Activated CD4-positive, alpha-beta memory T cell treated with anti-CD3 and anti-CD28 coated beads for 36 hours (primary cell): Measurements from ENCODE around the gene PNCK. TPM values are rescaled to one million over a fixed set of nuclear protein-coding genes. Genes with fewer than 3 reads are reported as not detected.

ENCODE experiments used
- CTCF ChIA-PET: fragments of 350-600 bp; sonication (Branson Sonifier 250); formaldehyde crosslinking; loops from one replicate; lab custom pipeline; 2021; ENCODE audit warnings: antibody characterized with exemption, inconsistent platforms; lab: Charles Lee
- POLR2A ChIA-PET: fragments of 350-600 bp; sonication (Branson Sonifier 250); formaldehyde crosslinking; loops from one replicate; lab custom pipeline; 2021; ENCODE audit warnings: antibody characterized with exemption; lab: Charles Lee
- DNase-seq: peaks from one replicate; pipeline ENCODE4 v3.0.0-alpha.2; 2020
- H3K27ac Mint-ChIP-seq: one replicate; pipeline ENCODE4 v1.8.0; 2021; ENCODE audit warnings: mixed read lengths
- H3K27me3 Mint-ChIP-seq: one replicate; pipeline ENCODE4 v1.8.0; 2021; ENCODE audit warnings: mixed read lengths
- H3K36me3 Mint-ChIP-seq: one replicate; pipeline ENCODE4 v1.8.0; 2021; ENCODE audit warnings: mixed read lengths
- H3K4me1 Mint-ChIP-seq: one replicate; pipeline ENCODE4 v1.8.0; 2021; ENCODE audit warnings: low read depth, mixed read lengths
- H3K4me3 Mint-ChIP-seq: one replicate; pipeline ENCODE4 v1.8.0; 2021; ENCODE audit warnings: mild to moderate bottlenecking, mixed read lengths
- H3K9me3 Mint-ChIP-seq: one replicate; pipeline ENCODE4 v1.8.0; 2021; ENCODE audit warnings: mixed read lengths
- intact Hi-C: fragments of 100-400 bp; cut with micrococcal nuclease; formaldehyde crosslinking; loops from one replicate; pipeline ENCODE4 v1.15.1; 2023
- total RNA-seq, 2 experiments: library from RNA; stranded (reverse); gene quantifications; one replicate each; pipeline ENCODE4 v1.2.3, GENCODE V29; 2021

Gene PNCK
- total RNA-seq, 2 experiments from 2014 or later = 0.36 TPM; not detected in 1

GRCh38 chrX:153672531-153673427 is 834 bp downstream of the PNCK start:
- ChIA-PET CTCF (no interaction called here), POLR2A (no interaction called here)
- H3K27me3 Mint-ChIP-seq = peaks cover 18% of the 10 kb centered on the region

DNA sequence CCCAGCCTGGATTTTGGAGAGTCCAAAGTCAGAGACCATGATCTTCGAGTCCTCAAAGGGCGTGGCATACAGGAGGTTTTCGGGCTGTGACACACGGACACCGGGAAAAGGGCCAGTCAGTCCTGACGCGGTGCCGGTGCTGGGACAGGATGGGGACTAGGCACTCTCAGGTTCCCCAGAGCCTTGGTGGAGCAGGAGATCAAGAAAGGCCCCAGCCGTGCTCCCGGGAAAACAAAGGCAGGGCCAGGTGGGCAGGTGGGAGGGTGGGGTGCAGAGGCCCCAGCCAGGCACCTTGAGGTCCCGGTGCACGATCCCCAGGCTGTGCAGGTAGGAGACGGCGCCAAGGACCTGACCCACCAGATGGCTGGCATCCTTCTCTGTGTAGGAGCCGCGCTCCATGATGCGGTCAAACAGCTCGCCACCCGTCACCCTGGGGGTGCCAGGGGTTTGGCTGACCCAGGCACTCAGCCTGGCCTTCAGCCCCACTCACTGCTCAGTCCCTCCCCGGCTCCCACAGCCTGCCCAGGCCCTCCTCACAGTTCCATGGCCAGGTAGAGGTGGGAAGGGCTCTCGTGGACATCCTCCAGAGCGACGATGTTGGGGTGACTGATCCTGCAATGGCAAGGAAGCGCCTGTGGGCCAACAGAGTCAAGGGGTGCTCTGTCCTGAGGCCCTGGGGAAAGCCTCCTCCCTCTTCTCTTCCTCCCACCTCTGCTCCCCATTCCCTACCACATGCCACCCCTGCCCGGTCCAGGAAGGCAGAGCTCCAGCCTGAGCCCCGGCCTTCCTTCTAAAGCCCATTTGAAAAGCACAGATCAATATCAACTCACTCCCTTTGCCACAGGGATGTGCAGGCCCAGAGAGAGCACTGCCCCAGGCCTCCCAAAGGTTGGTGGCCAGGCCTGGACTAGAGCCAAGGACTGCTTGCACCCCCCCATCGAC is 1.8 kb downstream of the PNCK start:
- Mint-ChIP-seq H3K27ac (no peak overlapping the region), H3K9me3 (no peaks in the 10 kb centered on the region), H3K27me3 (peaks cover 16% of the 10 kb centered on the region), H3K4me1 (peaks cover 9% of the 10 kb centered on the region), H3K36me3 (no peaks in the 10 kb centered on the region), H3K4me3 (no peak overlapping the region)
- no peak for DNase-seq
- CTCF ChIA-PET = interaction anchor here (1.5 to 5.5 kb wide), 2 partner anchors 62 to 133 kb away, joined by 5 to 35 read pairs; no protein-coding TSS in a partner anchor
- POLR2A ChIA-PET = no interaction called here
- intact Hi-C loops = no loop called here

More at GRCh38 chrX:153672531-153673427, 834 bp downstream of the PNCK start:
- Mint-ChIP-seq H3K27ac (no peak overlapping the region), H3K4me3 (no peak overlapping the region), H3K4me1 (peaks cover 4% of the 10 kb centered on the region), H3K9me3 (no peaks in the 10 kb centered on the region), H3K36me3 (no peaks in the 10 kb centered on the region)
- intact Hi-C loops = no loop called here
- no peak for DNase-seq

GRCh38 chrX:153670748-153671588 is 2.6 kb downstream of the PNCK start:
- ChIA-PET CTCF (interaction anchor here (0.5 to 6.3 kb wide), 4 partner anchors 61 to 132 kb away, joined by 3 to 49 read pairs (median 20); no protein-coding TSS in a partner anchor), POLR2A (no interaction called here)
- no peak overlapping the region for H3K27ac Mint-ChIP-seq
- no peak overlapping the region for H3K4me3 Mint-ChIP-seq
- peaks cover 9% of the 10 kb centered on the region for H3K4me1 Mint-ChIP-seq
- H3K9me3 Mint-ChIP-seq = no peaks in the 10 kb centered on the region
- DNase-seq = no peak
- intact Hi-C loops = no loop called here
- no peaks in the 10 kb centered on the region for H3K36me3 Mint-ChIP-seq
- H3K27me3 Mint-ChIP-seq = peaks cover 16% of the 10 kb centered on the region

GRCh38 chrX:153669901-153670731 is 3.5 kb downstream of the PNCK start:
- CTCF ChIA-PET = interaction anchor here (0.5 to 6.3 kb wide), 9 partner anchors 14 to 630 kb away, joined by 3 to 50 read pairs (median 6); no protein-coding TSS in a partner anchor
- Mint-ChIP-seq H3K9me3 (no peaks in the 10 kb centered on the region), H3K27ac (no peak overlapping the region), H3K27me3 (peaks cover 16% of the 10 kb centered on the region), H3K36me3 (no peaks in the 10 kb centered on the region), H3K4me3 (no peak overlapping the region), H3K4me1 (peaks cover 9% of the 10 kb centered on the region)
- intact Hi-C loops = loop anchor here (2.0 to 10.0 kb wide), 4 partner anchors 133 to 728 kb away; no protein-coding TSS in a partner anchor
- POLR2A ChIA-PET = no interaction called here
- DNase-seq = no peak

DNA sequence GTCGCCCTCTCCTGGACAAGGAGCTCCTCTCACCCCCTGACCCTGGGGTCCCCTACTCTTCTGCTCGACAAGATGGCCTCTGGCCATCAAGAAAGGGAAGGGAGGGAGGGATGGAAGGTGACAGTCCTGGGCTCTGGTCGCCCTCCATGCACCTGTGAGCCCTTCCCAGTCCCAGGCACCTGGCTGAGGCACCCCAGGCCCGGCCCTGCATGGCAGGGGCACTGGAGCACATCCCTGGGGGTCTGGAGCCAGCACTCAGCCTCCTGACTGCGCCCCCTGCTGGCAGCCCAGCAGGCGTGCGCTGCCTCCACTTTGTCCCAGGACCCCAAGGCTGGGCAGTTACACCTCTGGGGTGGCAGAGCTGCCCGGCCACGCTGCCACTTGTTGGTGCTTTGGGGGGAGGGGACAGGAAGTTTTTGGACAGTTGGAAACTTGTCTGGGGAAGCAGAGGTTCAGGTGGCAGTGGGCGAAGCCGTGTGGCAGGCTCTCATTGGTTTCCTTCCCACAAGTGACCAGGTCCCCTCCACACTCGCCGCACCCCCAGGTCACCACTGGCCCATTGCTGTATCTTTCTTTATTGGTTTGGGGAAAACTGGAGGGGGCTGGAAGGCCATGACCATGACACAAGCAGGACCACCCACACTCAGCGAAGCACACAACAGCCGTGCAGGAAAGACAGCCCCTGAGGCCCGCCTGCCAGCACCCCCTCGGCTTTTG is 4.3 kb downstream of the PNCK start:
- no peaks in the 10 kb centered on the region for H3K9me3 Mint-ChIP-seq
- H3K4me1 Mint-ChIP-seq = peaks cover 9% of the 10 kb centered on the region
- POLR2A ChIA-PET = no interaction called here
- H3K4me3 Mint-ChIP-seq = no peak overlapping the region
- H3K27me3 Mint-ChIP-seq = peaks cover 11% of the 10 kb centered on the region
- no peak overlapping the region for H3K27ac Mint-ChIP-seq
- intact Hi-C loops = loop anchor here (2.0 to 10.0 kb wide), 4 partner anchors 132 to 727 kb away; no protein-coding TSS in a partner anchor
- peak; percentile 43 for DNase-seq
- CTCF ChIA-PET = interaction anchor here (0.7 to 6.3 kb wide), 20 partner anchors 10 to 727 kb away, joined by 3 to 50 read pairs (median 8); partner anchors contain the start of genes DUSP9 and SLC6A8
- no peaks in the 10 kb centered on the region for H3K36me3 Mint-ChIP-seq

DNA sequence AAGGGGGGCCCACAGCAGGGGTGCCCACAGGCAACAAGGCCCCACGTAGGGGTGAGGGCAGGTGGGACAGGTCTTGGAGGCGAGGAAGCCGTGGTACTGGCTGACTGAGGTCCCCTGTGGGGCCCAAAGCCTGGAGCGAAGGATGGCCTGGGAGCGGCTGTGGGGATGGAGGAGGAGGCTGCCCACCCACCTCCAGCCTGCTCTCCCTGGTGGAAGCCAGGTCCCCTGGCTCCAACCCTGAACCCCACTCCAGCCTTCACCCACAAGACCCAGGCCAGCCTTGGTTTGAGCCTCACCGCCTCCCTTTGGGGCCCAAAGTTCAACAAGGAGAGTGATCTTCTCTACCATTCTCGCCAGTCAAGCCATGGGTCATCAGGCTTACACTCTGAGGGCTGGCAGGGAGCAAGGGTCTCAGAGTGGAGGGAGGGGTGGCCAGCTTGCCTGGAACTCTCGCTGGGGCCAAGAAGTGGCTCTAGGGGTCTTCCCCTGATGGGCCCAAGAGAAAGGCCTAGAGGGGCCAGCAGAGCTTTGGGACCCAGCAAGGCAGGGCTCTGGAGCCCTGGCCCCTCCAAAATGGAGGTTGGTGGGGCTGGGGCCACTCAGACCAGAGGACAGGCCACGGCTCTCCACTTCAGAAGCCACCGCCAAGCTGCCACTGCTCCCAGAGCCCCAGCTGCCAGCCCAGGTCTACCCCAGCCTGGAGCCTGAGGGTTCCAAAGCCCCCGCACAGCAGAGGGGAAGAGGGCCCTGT is 5.0 kb downstream of the PNCK start:
- ChIA-PET CTCF (interaction anchor here (0.6 to 6.3 kb wide), 28 partner anchors 10 to 726 kb away, joined by 3 to 50 read pairs (median 6); partner anchors contain the start of genes DUSP9 and SLC6A8), POLR2A (no interaction called here)
- intact Hi-C loops = loop anchor here (2.0 to 10.0 kb wide), 4 partner anchors 131 to 726 kb away; no protein-coding TSS in a partner anchor
- Mint-ChIP-seq H3K4me3 (no peak overlapping the region), H3K27me3 (peaks cover 8% of the 10 kb centered on the region), H3K4me1 (peaks cover 7% of the 10 kb centered on the region), H3K27ac (no peak overlapping the region), H3K36me3 (no peaks in the 10 kb centered on the region), H3K9me3 (no peaks in the 10 kb centered on the region)
- no peak for DNase-seq

- no peaks in the 10 kb centered on the region for H3K36me3 Mint-ChIP-seq
- ChIA-PET CTCF (interaction anchor here (0.6 to 6.3 kb wide), 26 partner anchors 11 to 726 kb away, joined by 3 to 50 read pairs (median 6); partner anchors contain the start of genes DUSP9, HAUS7 and SLC6A8), POLR2A (no interaction called here)
- H3K27ac Mint-ChIP-seq = no peak overlapping the region
- no peaks in the 10 kb centered on the region for H3K9me3 Mint-ChIP-seq
- peaks cover 7% of the 10 kb centered on the region for H3K4me1 Mint-ChIP-seq
- intact Hi-C loops = loop anchor here (1.0 to 10.0 kb wide), 5 partner anchors 113 to 726 kb away; no protein-coding TSS in a partner anchor
- DNase-seq = peak; percentile 87
- H3K4me3 Mint-ChIP-seq = peak overlapping the region; percentile 65
- peaks cover 6% of the 10 kb centered on the region for H3K27me3 Mint-ChIP-seq
These were observed 5.6 kb downstream of the PNCK start for GRCh38 chrX:153667956-153668396.

DNA sequence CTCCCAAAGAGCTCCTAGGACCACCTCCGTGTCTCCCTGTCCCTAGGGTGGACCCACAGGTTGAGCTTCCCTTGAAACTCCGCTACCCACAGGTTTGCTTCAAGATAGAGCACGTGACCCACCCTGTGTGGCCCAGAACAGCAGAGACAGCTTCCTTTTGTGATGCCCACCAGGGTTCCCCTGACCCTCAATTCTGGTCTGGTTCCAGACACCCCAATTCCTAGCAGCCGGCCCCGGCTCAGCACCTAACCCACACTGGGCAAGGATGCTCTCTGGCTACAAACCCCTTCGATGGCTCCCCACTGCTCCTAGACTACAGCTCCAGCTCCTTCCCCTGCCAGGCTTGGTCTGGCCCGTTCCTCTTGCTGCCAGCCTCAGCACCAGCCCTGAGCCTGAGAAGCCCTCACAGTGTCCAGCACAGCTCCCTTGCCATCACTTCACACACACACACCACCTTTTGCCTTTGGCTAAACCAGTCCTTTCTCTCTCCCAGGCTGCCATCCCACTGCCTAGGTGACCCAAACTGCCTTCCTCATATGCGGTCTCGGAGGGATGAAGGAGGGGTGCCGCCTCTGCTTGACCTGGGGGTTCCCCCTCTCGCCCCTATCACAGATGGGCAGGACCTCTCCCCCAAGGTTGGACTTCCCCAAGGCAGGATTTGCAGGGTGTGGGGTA is 6.2 kb downstream of the PNCK start:
- ChIA-PET CTCF (interaction anchor here (0.7 to 6.3 kb wide), 29 partner anchors 8 to 725 kb away, joined by 3 to 50 read pairs (median 5); partner anchors contain the start of genes DUSP9, HAUS7 and SLC6A8), POLR2A (no interaction called here)
- Mint-ChIP-seq H3K27ac (no peak overlapping the region), H3K27me3 (peaks cover 3% of the 10 kb centered on the region), H3K4me1 (peaks cover 5% of the 10 kb centered on the region), H3K9me3 (no peaks in the 10 kb centered on the region), H3K36me3 (no peaks in the 10 kb centered on the region), H3K4me3 (peak overlapping the region; percentile 65)
- DNase-seq = no peak
- intact Hi-C loops = loop anchor here (1.0 to 10.0 kb wide), 4 partner anchors 112 to 725 kb away; no protein-coding TSS in a partner anchor
